Smooth muscle cell (in vitro differentiated cells): Measurements from ENCODE around the gene UHMK1. TPM values are rescaled to one million over a fixed set of nuclear protein-coding genes. Genes with fewer than 3 reads are reported as not detected.
A peak's percentile ranks its signal among the peaks of the same experiment; 100 is the strongest.

Experiments
- DNase-seq: peaks from one replicate; lab custom pipeline; 2025; ENCODE audit not compliant: unreplicated experiment; lab: John Stamatoyannopoulos, UW
- H2AFZ ChIP-seq: fragments of 200-600 bp; sonication (generic); 2 replicates; pipeline ENCODE4 v1.6.0; 2016; ENCODE audit warnings: antibody characterized with exemption, low read depth, mild to moderate bottlenecking
- H3F3A ChIP-seq: fragments of 200-600 bp; sonication (generic); 2 replicates; pipeline ENCODE4 v1.6.0; 2017; ENCODE audit warnings: antibody characterized with exemption, low read depth
- H3K27ac ChIP-seq: fragments of 200-600 bp; sonication (generic); 2 replicates; pipeline ENCODE4 v1.5.1; 2016; ENCODE audit warnings: low read depth, mild to moderate bottlenecking
- H3K27me3 ChIP-seq: fragments of 200-600 bp; sonication (generic); 2 replicates; pipeline ENCODE4 v1.6.1; 2016; ENCODE audit warnings: low read depth, mild to moderate bottlenecking
- H3K36me3 ChIP-seq: fragments of 200-600 bp; sonication (generic); 2 replicates; pipeline ENCODE4 v1.5.1; 2016; ENCODE audit warnings: low read depth
- H3K4me1 ChIP-seq: fragments of 200-600 bp; sonication (generic); 2 replicates; pipeline ENCODE4 v1.5.1; 2016; ENCODE audit warnings: low read depth
- H3K4me2 ChIP-seq: fragments of 200-600 bp; sonication (generic); 2 replicates; pipeline ENCODE4 v1.6.0; 2016; ENCODE audit warnings: mild to moderate bottlenecking
- H3K4me3 ChIP-seq: fragments of 200-600 bp; sonication (generic); 2 replicates; pipeline ENCODE4 v1.5.1; 2016; ENCODE audit warnings: mild to moderate bottlenecking
- H3K79me2 ChIP-seq: fragments of 200-600 bp; sonication (generic); 2 replicates; pipeline ENCODE4 v1.6.0; 2016; ENCODE audit warnings: low read depth, mild to moderate bottlenecking
- H3K9ac ChIP-seq: fragments of 200-600 bp; sonication (generic); 2 replicates; pipeline ENCODE4 v1.6.0; 2016; ENCODE audit warnings: low read depth
- H3K9me3 ChIP-seq: fragments of 200-600 bp; sonication (generic); replicated peaks from 2 replicates; pipeline ENCODE4 v1.5.1; 2016; ENCODE audit warnings: low read depth
- H4K20me1 ChIP-seq: fragments of 200-600 bp; sonication (generic); 2 replicates; pipeline ENCODE4 v1.6.0; 2016; ENCODE audit warnings: low read depth
- CTCF ChIP-seq: fragments of 200-600 bp; sonication (generic); IDR thresholded peaks from 2 replicates; pipeline ENCODE4 v1.5.1; 2017; ENCODE audit warnings: borderline replicate concordance, mild to moderate bottlenecking, antibody characterized with exemption; ENCODE audit not compliant: insufficient read depth, poor library complexity, severe bottlenecking
- WGBS: methylation state at CpG from one replicate; pipeline ENCODE4 v1.1.7; 2016; ENCODE audit warnings: low lambda C conversion rate; 5-methylcytosine and 5-hydroxymethylcytosine counted together
- polyA plus RNA-seq: library from polyadenylated mRNA; unstranded; fragments of >200 nt; fragmentation: Nextera tagmentation; extraction: Ambion mirVana; gene quantifications from 2 replicates; pipeline ENCODE4 v1.2.1, GENCODE V29; 2016
- total RNA-seq: library from RNA; depleted of rRNA; stranded (reverse); fragments of >200 nt; gene quantifications from 2 replicates; pipeline ENCODE4 v1.2.3, GENCODE V29; 2014

UHMK1 gene
- total and polyA plus RNA-seq, 2 experiments from 2014 or later: 4.8 to 30.1 TPM

- 100% methylated on average over 3 of the region's 3 CpGs for WGBS
- TF ChIP-seq CTCF: no peak
- H3K36me3 ChIP-seq: no peaks in the 10 kb centered on the region
- H3K9ac ChIP-seq: no peak overlapping the region
- no peak overlapping the region for H3K27ac ChIP-seq
- no peak overlapping the region for H2AFZ ChIP-seq
- no peaks in the 10 kb centered on the region for H4K20me1 ChIP-seq
- DNase-seq: no peak
- no peak overlapping the region for H3K4me3 ChIP-seq
- H3K79me2 ChIP-seq: no peaks in the 10 kb centered on the region
- no peaks in the 10 kb centered on the region for H3K27me3 ChIP-seq
- peaks cover 4% of the 10 kb centered on the region for H3F3A ChIP-seq
- no peaks in the 10 kb centered on the region for H3K9me3 ChIP-seq
- no peak overlapping the region for H3K4me2 ChIP-seq
- no peaks in the 10 kb centered on the region for H3K4me1 ChIP-seq
Measured at GRCh38 chr1:162543228-162543627, 45.6 kb downstream of the UHMK1 start.

- no peak overlapping the region for H3K9ac ChIP-seq
- no peaks in the 10 kb centered on the region for H3K9me3 ChIP-seq
- H3K27me3 ChIP-seq: no peaks in the 10 kb centered on the region
- no peaks in the 10 kb centered on the region for H3K36me3 ChIP-seq
- H3F3A ChIP-seq: no peaks in the 10 kb centered on the region
- no peak for DNase-seq
- H3K4me1 ChIP-seq: no peaks in the 10 kb centered on the region
- no peak overlapping the region for H2AFZ ChIP-seq
- no peak for TF ChIP-seq CTCF
- peak overlapping the region; percentile 35 for H3K27ac ChIP-seq
- WGBS: 77% methylated on average over 4 of the region's 4 CpGs
- no peaks in the 10 kb centered on the region for H3K79me2 ChIP-seq
- no peaks in the 10 kb centered on the region for H4K20me1 ChIP-seq
- H3K4me3 ChIP-seq: no peak overlapping the region
- no peak overlapping the region for H3K4me2 ChIP-seq
Measured at GRCh38 chr1:162548170-162548569, 50.6 kb downstream of the UHMK1 start.

- TF ChIP-seq CTCF: no peak
- no peaks in the 10 kb centered on the region for H3K9me3 ChIP-seq
- H3K4me2 ChIP-seq: no peak overlapping the region
- H4K20me1 ChIP-seq: no peaks in the 10 kb centered on the region
- H2AFZ ChIP-seq: no peak overlapping the region
- no peak overlapping the region for H3K4me3 ChIP-seq
- WGBS: 78% methylated on average over 2 of the region's 2 CpGs
- no peaks in the 10 kb centered on the region for H3K36me3 ChIP-seq
- no peaks in the 10 kb centered on the region for H3F3A ChIP-seq
- H3K79me2 ChIP-seq: no peaks in the 10 kb centered on the region
- peak overlapping the region; percentile 35 for H3K27ac ChIP-seq
- H3K27me3 ChIP-seq: no peaks in the 10 kb centered on the region
- H3K9ac ChIP-seq: no peak overlapping the region
- no peaks in the 10 kb centered on the region for H3K4me1 ChIP-seq
- DNase-seq: no peak
Measured at GRCh38 chr1:162549001-162549400, 51.4 kb downstream of the UHMK1 start.

GRCh38 chr1:162550925-162551324, 53.3 kb downstream of the UHMK1 start:
- H3K27ac ChIP-seq: no peak overlapping the region
- H3K79me2 ChIP-seq: no peaks in the 10 kb centered on the region
- no peaks in the 10 kb centered on the region for H3K36me3 ChIP-seq
- H3K9ac ChIP-seq: no peak overlapping the region
- H2AFZ ChIP-seq: no peak overlapping the region
- H3K4me3 ChIP-seq: no peak overlapping the region
- no peaks in the 10 kb centered on the region for H4K20me1 ChIP-seq
- DNase-seq: no peak
- 90% methylated on average over 1 of the region's 1 CpG for WGBS
- no peaks in the 10 kb centered on the region for H3F3A ChIP-seq
- H3K4me1 ChIP-seq: no peaks in the 10 kb centered on the region
- no peaks in the 10 kb centered on the region for H3K27me3 ChIP-seq
- TF ChIP-seq CTCF: no peak
- no peak overlapping the region for H3K4me2 ChIP-seq
- no peaks in the 10 kb centered on the region for H3K9me3 ChIP-seq
